Ectodermal cell (in vitro differentiated cells): ENCODE measurements around the gene MRPL9.
A peak's percentile ranks its signal among the peaks of the same experiment; 100 is the strongest.

ENCODE experiments used
- H3K27ac ChIP-seq: 2 replicates; pipeline ENCODE4 v1.7.0; 2013; ENCODE audit warnings: mild to moderate bottlenecking, low read depth, low read length; ENCODE audit not compliant: insufficient read depth, poor library complexity, severe bottlenecking
- H3K27me3 ChIP-seq: 2 replicates; pipeline ENCODE4 v1.7.0; 2013; ENCODE audit warnings: mild to moderate bottlenecking, low read length; ENCODE audit not compliant: insufficient read depth, control insufficient read depth, poor library complexity, severe bottlenecking
- H3K36me3 ChIP-seq: one replicate; pipeline ENCODE4 v1.7.0; 2013; ENCODE audit warnings: low read length; ENCODE audit not compliant: control insufficient read depth, insufficient read depth
- H3K4me1 ChIP-seq: one replicate; pipeline ENCODE4 v1.7.0; 2013; ENCODE audit warnings: low read length; ENCODE audit not compliant: control insufficient read depth, insufficient read depth
- H3K4me3 ChIP-seq: 2 replicates; pipeline ENCODE4 v1.7.0; 2013; ENCODE audit warnings: low read depth, low read length, control low read depth; ENCODE audit not compliant: insufficient read depth
- H3K9me3 ChIP-seq: 2 replicates; pipeline ENCODE4 v1.7.0; 2013; ENCODE audit warnings: mild to moderate bottlenecking, low read length, moderate library complexity; ENCODE audit not compliant: control insufficient read depth
- WGBS, 2 experiments: methylation state at CpG; one replicate each; pipeline ENCODE4 v1.1.7; 2013; ENCODE audit warnings: missing lambda C conversion rate in 2 of 2; 5-methylcytosine and 5-hydroxymethylcytosine counted together

The MRPL9 gene

GRCh38 chr1:151713044-151713443 is 50.3 kb downstream of the MRPL9 start:
- peaks cover 38% of the 10 kb centered on the region for H3K4me1 ChIP-seq
- H3K36me3 ChIP-seq = no peaks in the 10 kb centered on the region
- H3K27ac ChIP-seq = no peak overlapping the region
- H3K27me3 ChIP-seq = peaks cover 10% of the 10 kb centered on the region
- H3K4me3 ChIP-seq = no peak overlapping the region
- no peaks in the 10 kb centered on the region for H3K9me3 ChIP-seq
- WGBS, 2 experiments = 97% methylated on average over 2 of the region's 2 CpGs

GRCh38 chr1:151711951-151712350 is 51.3 kb downstream of the MRPL9 start:
- no peaks in the 10 kb centered on the region for H3K36me3 ChIP-seq

GRCh38 chr1:151711044-151711800 is 52.1 kb downstream of the MRPL9 start:
- Histone ChIP-seq H3K4me3 (no peak overlapping the region), H3K9me3 (no peaks in the 10 kb centered on the region), H3K27me3 (no peaks in the 10 kb centered on the region), H3K4me1 (peaks cover 26% of the 10 kb centered on the region), H3K36me3 (no peaks in the 10 kb centered on the region), H3K27ac (no peak overlapping the region)
- WGBS, 2 experiments = 92 to 93% methylated on average over 20 to 21 of the region's 21 CpGs

More at GRCh38 chr1:151711951-151712350, 51.3 kb downstream of the MRPL9 start:
- H3K4me1 ChIP-seq = peaks cover 31% of the 10 kb centered on the region
- WGBS, 2 experiments = 84 to 86% methylated on average over 10 of the region's 10 CpGs
- H3K4me3 ChIP-seq = no peak overlapping the region
- H3K9me3 ChIP-seq = no peaks in the 10 kb centered on the region
- H3K27ac ChIP-seq = no peak overlapping the region
- H3K27me3 ChIP-seq = no peaks in the 10 kb centered on the region

DNA sequence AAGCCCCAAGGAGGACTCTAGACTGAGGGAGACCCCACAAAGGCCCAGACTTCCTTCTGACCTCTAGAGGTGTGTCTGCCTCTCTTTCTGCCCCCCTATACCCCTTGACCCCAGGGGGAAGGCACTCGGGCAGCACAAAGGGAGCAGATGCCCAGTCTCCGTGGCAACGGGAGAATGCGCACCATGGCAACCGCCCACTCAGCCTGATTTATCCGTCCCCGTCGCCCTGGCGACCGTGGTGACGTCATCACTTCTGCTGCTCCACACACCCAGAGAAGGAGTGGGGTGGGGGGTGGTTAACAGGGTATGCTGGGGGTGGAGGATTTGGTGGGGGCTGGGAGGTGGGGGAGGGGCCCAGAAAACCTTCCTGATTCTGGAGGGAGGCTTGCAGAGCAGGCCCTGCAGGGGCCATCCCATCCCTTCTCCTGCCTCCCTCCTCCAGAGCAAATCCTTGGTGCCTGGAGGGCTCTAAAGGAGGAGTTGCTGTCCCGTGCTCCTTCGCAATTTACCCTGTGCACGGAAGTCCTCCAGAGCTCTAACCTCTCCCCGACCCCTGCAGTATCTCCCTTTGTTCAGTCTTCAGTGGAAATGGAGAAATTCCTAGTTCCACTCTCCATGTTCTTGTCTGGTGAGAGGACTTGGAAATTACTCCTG is 53.0 kb downstream of the MRPL9 start:
- Histone ChIP-seq H3K36me3 (no peaks in the 10 kb centered on the region), H3K27ac (peak overlapping the region; percentile 46), H3K27me3 (no peaks in the 10 kb centered on the region), H3K4me1 (peaks cover 19% of the 10 kb centered on the region), H3K4me3 (no peak overlapping the region), H3K9me3 (no peaks in the 10 kb centered on the region)
- WGBS, 2 experiments = 46 to 52% methylated on average over 14 to 15 of the region's 15 CpGs
